Fibroblast of the aortic adventitia (primary cell): ENCODE results near the gene THADA. TPM values are rescaled to one million over a fixed set of nuclear protein-coding genes. Genes with fewer than 3 reads are reported as not detected.

ENCODE experiments used
- DNase-seq: peaks from one replicate; pipeline ENCODE4 v3.0.0-alpha.2; 2010; ENCODE audit warnings: low read depth
- H3K4me3 ChIP-seq: 2 replicates; pipeline ENCODE4 v1.5.1; 2011; ENCODE audit warnings: low read depth, mild to moderate bottlenecking, control low read depth, low read length, moderate library complexity
- total RNA-seq: library from RNA; depleted of rRNA; stranded (reverse); fragments of >200 nt; gene quantifications from 2 replicates; pipeline ENCODE4 v1.2.3, GENCODE V29; 2012; ENCODE audit warnings: low replicate concordance
- TF ChIP-seq, protein P1 (sequence below): IDR thresholded peaks from 2 replicates; pipeline ENCODE4 v1.5.1; 2011; ENCODE audit warnings: mild to moderate bottlenecking, low read length, control low read depth, inconsistent platforms; ENCODE audit not compliant: insufficient read depth

THADA gene
- total RNA-seq, 1 donor: 34.6 TPM

DNA sequence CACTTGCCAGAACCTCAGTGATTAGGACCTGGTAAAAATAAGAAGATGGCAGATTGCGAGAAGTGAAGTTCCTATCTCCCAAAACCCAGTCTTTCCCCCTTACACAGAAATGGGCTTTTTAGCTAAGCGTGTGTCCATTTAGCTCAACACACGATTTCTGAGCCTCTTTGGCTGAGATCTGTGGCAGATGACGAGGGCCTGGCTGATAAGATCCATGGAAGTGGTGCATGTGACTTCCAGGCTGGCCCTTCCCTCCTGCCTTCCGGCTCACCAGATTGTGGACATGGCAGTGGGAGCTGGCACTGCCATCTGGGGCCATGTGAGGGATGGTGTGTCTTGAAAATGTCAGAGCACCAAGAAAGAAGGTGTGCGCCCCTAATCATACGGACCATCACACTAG lies 328.5 kb downstream of the THADA start:
- no peak for DNase-seq
- TF ChIP-seq, protein P1, sequence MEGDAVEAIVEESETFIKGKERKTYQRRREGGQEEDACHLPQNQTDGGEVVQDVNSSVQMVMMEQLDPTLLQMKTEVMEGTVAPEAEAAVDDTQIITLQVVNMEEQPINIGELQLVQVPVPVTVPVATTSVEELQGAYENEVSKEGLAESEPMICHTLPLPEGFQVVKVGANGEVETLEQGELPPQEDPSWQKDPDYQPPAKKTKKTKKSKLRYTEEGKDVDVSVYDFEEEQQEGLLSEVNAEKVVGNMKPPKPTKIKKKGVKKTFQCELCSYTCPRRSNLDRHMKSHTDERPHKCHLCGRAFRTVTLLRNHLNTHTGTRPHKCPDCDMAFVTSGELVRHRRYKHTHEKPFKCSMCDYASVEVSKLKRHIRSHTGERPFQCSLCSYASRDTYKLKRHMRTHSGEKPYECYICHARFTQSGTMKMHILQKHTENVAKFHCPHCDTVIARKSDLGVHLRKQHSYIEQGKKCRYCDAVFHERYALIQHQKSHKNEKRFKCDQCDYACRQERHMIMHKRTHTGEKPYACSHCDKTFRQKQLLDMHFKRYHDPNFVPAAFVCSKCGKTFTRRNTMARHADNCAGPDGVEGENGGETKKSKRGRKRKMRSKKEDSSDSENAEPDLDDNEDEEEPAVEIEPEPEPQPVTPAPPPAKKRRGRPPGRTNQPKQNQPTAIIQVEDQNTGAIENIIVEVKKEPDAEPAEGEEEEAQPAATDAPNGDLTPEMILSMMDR: no peak
- H3K4me3 ChIP-seq: no peak overlapping the region

DNA sequence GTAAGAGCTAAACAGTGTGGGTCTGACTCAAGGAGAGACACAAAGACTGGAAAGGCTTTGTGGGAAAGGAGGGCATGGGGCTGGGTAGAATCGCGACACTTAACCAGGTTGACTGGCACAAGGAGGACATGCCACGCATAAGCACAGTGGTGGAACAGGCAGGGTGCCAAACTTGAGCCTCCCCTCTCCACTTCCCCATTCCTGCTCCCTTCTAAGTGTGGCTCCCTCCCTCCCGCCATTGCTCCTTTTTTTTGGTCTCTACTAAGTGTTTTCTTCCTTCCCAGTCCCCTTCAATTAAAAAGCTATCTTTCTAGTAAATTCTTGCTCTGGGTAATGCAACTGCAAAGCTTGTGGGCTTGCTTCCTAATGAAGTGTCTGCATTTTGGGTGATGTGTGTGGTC lies 329.1 kb downstream of the THADA start:
- H3K4me3 ChIP-seq: no peak overlapping the region
- TF ChIP-seq, protein P1: no peak
- no peak for DNase-seq

- TF ChIP-seq, protein P1: no peak
- no peak overlapping the region for H3K4me3 ChIP-seq
- DNase-seq: peak; percentile 78
These were observed 330.4 kb downstream of the THADA start for GRCh38 chr2:43265421-43265820.

- DNase-seq: peak; percentile 85
- no peak overlapping the region for H3K4me3 ChIP-seq
- TF ChIP-seq, protein P1: no peak
These were observed 330.8 kb downstream of the THADA start for GRCh38 chr2:43265001-43265400.

- TF ChIP-seq, protein P1: no peak
- H3K4me3 ChIP-seq: no peak overlapping the region
- DNase-seq: no peak
These were observed 332.9 kb downstream of the THADA start for GRCh38 chr2:43262951-43263350.

- H3K4me3 ChIP-seq: no peak overlapping the region
- TF ChIP-seq, protein P1: no peak
- DNase-seq: no peak
These were observed 333.6 kb downstream of the THADA start for GRCh38 chr2:43262239-43262638.

DNA sequence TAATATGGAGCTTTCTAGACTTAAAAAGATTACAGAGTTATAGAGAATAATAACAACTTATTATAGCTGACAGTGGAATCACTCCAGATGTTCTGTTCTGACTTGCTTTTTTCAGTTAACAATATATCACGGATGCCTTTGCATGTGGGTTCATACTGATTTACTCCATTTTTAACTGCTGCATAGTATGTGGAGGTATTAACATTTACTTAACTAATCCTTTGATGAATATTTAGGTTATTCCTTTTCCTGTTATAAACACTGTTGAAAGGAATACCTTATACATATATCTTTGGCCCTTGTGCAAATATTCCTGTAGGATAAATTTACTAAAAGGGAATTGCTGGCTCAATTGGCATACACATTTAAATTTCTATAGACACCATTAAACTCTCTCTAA lies 336.3 kb downstream of the THADA start:
- DNase-seq: no peak
- TF ChIP-seq, protein P1: no peak

More for the DNA sequence above, 336.3 kb downstream of the THADA start:
- H3K4me3 ChIP-seq: no peak overlapping the region
